Measurements from ENCODE around the gene LHX2.
A peak's percentile ranks its signal among the peaks of the same experiment; 100 is the strongest.

Gene LHX2

GRCh38 chr9:124032247-124032646, 20.7 kb downstream of the LHX2 start:
- no peak for DNase-seq (ENCODE audit: low spot score)

DNA sequence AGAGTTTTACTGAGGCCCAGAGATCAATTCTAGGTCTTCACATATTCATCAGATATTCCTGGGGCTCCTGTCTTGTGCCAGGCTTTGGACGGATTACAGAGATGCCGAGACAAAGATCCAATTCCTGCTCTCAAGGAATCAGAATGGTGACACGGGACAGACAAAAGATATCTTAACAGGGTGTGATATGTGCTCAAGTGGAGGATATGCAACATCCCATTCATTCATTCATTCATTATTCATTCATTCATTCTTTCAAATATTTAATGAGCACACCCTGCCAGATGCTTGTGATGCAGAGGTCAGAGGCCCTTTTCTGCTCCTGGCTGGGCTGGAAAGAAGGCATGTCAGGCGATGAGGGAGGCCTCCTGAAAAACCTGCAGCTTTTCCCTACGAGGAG, 21.8 kb downstream of the LHX2 start:
- no peak for DNase-seq (ENCODE audit: low spot score)

DNA sequence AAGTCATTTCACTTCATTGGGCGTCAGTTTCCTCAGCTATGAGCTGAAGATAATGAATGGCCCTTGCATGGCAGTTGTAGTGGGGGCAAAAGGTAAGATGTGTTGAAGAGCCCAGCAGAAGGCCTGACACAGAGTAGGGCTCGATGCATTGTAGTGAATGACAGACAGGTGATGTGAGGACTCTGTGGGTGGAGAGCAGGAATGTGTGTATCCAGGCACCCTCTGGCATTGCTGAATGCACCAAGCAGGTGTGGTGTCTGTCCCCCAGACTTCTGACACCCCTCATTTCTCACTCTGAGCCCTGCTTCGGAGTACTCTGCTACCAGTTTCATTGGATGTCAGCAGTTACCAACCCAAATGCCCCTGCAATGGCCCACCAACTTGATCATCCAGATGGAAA, 22.4 kb downstream of the LHX2 start:
- DNase-seq (ENCODE audit: low spot score) = no peak

DNA sequence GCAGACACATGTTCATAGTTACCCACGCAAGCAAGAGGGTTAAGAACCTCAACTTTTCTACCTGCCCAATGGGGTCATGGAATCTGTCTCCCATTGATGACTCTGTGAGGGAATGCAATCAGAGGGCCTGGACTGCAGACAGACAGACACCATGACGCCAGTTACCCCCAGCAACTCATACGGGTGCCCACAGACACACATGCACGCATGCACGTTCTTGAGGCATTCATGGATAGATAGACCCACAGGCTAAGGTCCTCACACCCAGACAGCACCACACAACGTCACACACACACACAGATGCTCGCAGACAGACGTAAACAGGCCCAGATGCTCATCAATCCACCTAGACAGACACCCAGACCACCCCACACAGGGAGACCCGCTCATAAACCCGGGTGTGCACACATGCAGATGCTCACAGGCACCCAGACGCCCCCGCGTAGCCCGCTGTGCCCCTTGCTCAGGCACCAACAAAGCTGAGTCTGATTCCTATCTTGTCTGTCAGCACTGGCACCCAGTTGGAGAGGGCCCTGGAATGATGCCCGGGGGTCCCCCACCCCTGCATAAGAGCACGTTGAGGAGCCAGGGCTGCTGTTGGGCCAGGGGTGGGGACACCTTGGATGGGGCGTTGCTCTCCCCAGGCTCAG, 23.6 kb downstream of the LHX2 start:
- no peak for DNase-seq (ENCODE audit: low spot score)

GRCh38 chr9:124036578-124036977, 25.0 kb downstream of the LHX2 start:
- DNase-seq (ENCODE audit: low spot score) = no peak

GRCh38 chr9:124037790-124038189, 26.2 kb downstream of the LHX2 start:
- DNase-seq (ENCODE audit: low spot score) = no peak

DNA sequence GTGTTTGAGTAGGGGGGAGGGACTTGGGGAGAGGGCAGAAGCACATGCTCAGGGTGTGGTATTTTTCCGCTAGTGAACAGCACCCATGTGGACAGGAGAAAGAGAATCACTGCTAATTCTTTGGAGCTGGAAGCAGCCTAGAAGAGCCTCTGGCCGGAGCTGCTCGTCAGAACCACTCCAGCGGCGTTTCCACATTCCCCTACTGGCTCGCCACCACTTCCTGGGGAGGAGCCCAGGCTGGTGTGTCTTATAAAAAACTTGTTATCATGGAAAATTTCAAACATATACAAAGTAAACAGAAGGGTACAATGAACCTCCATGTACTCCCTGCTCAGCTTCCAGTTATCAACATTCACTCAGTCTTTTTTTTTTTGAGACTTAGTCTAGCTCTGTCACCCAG, 26.7 kb downstream of the LHX2 start:
- no peak for DNase-seq (ENCODE audit: low spot score)

- DNase-seq (ENCODE audit: low spot score) = no peak
Observed at GRCh38 chr9:124038790-124039633, 27.4 kb downstream of the LHX2 start.

DNA sequence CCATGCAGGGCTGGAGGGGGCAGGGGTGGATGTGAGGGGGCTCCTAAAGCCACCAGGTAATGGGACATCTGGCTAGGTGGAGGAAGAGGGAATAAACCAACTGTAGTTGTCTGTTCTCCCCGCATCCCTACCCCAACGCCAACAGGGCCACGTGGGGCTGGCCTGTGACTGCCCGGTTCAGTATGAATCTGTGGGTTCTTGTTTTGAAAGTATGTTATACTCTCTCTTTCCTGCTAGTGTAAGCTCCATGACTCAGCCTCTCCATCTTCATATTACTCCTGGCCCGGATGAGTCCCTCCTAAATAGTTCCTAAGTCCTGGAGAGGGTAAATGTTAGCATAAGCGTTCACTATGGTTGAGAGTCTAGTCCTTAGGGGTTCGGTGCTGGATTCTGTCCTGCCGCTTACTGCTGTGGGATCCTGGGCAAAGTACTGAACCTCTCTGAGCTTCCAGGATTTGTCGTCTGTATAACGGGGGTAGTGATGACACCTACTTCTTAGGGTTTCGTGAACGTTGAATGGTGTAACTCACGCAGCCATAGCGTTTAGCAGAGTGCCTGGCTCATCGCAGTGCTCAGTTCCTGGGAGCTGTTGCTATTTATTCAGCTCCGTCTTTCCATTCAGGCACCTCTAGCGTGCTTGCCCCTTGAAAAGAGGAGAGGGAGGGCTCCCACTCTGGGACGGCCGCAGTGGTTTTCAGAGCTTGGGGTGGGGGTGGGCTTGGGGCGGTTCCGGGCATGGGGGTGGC, 28.8 kb downstream of the LHX2 start:
- no peak for DNase-seq (ENCODE audit: low spot score)

DNA sequence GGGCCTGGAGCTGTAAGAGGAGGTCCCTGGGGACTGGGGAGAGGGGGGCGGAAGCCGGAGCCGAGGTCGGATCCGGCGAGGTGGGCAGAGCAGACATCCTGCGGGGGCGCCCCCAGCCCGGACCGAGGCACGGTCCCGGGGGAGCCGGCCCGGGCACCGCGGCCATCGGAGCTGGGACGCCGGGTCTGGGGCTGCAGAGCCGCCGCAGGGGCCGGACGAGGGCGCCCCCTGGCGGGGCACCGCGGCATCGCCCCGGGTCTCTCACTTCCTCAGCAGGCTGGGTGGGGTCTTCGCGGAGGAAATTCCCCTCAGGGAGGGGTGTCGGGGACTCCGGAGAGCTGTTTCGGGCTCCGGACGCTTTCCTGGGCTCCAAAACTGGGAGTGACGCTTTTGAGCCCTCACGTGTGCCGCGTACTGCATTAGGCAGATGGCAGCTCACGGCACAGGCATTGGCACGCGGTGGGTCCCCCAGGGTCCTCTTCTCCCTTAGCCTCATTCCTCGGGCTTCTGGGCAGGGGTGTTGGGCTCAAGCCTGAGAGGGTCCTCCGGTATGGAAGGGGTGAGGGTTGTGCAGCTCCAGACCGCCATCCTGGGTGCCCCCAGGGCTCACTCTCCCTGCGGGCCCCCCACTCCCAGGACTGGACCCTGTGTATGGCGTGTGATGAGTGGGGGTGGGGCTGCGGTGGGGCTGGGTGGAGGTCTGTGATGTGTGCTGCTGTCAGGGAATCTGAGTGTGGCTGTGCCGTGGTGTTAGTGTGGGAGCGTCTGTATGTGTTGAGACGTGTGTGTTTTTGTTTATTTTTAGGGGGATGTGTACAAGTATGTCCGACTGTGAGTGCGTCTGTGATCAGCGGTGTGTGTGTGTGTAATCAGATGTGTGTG, 29.6 kb downstream of the LHX2 start:
- no peak for DNase-seq (ENCODE audit: low spot score)

GRCh38 chr9:124041817-124042116, 30.2 kb downstream of the LHX2 start:
- no peak for DNase-seq (ENCODE audit: low spot score)

- DNase-seq (ENCODE audit: low spot score) = peak; percentile 11
Observed at GRCh38 chr9:124042201-124042721, 30.7 kb downstream of the LHX2 start.

DNA sequence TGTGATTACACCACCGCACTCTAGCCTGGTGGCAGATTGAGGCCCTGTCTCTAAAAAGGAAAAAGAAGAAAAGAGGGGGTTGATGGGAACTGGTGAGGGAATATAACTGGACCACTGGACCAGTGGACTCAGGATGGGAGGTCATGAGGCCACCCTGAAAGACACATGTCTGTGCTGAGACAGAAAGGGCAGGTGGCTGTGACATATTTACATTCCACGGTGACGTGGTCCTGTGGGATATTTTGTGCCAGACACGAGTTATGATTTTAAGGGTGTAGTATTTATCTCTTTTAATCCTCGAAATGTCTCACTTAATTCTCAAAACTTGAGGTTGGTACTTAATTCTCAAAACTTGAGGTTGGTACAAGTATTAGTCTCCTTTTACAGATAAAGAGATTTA, 32.9 kb downstream of the LHX2 start:
- DNase-seq (ENCODE audit: low spot score) = no peak

DNA sequence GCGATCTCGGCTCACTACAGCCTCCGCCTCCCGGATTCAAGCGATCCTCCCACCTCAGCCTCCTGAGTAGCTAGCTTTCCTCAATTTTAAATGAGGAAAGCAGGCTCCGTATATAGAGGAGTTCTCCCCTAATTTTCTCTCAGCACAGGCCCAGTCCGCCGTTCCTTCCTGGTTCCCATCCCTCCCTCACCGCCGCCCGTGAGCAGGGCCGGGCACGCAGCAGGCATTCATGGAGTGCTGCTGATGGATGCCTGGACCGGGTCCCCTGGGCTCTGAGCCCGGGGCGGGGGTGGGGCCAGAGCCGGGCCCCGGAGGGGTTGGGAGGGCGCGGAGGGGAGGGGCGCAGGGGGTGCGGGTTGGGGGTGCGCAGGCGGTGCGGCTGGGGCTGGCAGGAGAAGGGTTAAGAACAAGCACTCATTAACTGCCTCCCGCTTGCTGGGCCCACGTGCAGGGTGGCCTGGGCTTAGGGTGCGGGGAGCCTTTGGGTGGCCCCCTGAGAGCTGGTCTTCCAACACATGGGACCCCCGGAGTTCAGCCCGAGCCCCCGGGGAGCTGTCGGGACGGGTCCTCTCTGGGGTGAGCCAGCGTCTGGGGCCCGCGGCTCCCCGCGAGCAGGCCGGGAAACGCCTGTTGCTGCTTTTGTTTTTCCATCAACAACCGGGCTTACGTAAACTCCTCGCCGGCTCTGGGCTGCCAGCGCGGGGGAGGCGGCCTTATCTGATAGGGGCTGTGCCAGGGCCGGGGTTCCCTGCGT, 33.7 kb downstream of the LHX2 start:
- DNase-seq (ENCODE audit: low spot score) = no peak

- no peak for DNase-seq (ENCODE audit: low spot score)
Observed at GRCh38 chr9:124045830-124046177, 34.2 kb downstream of the LHX2 start.

GRCh38 chr9:124046189-124046588, 34.6 kb downstream of the LHX2 start:
- no peak for DNase-seq (ENCODE audit: low spot score)

DNA sequence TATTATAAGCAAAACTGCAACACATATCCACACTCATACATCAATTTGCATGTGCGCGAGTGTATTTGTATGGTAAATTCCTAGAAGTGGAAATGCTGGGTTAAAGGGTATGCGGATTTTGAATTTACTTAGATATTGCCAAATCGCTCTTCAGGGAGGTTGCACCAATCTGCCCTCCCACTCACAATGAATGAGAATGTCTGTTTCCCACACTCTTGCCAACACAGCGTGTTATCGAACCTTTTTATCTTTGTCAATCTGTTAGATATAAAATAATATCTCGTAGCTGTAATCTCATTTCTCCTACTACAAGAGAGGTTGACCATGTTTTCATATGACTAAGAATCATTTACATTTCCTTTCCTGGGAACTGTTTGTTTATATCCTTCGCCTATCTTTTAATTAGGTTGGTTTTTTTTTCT, 35.7 kb downstream of the LHX2 start:
- no peak for DNase-seq (ENCODE audit: low spot score)

- no peak for DNase-seq (ENCODE audit: low spot score)
Observed at GRCh38 chr9:124050955-124051354, 39.4 kb downstream of the LHX2 start.

DNA sequence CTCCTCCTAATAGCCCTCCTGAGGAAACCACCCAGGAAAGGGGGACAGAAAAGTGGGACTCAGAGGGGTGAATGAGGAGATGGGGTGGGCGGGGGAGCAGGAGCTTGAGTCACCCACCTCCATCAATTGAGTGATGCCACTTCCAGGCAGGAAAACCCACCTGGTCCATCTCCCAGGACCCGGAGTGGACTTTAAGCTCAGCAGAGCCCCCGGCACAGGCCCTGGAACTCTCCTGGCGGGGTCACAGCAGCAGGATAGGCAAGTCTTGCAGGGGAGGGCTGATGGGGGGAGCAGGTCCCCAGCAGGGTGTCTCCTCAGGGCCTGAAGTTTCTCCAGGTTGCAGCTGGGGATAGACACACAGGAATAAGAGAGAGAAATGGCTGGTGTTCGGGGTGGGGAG, 40.8 kb downstream of the LHX2 start:
- no peak for DNase-seq (ENCODE audit: low spot score)

GRCh38 chr9:124054582-124055227, 43.1 kb downstream of the LHX2 start:
- DNase-seq (ENCODE audit: low spot score) = no peak
